ENCODE results near the gene SLF1. TPM values are rescaled to one million over a fixed set of nuclear protein-coding genes. Genes with fewer than 3 reads are reported as not detected.

The SLF1 gene
- total and polyA plus RNA-seq, 9 of the 15 experiments (the other 6 are each of a cell fraction or from before 2014, with no cell fraction given), result 9.8 to 31.1 (median 16.3) TPM

DNA sequence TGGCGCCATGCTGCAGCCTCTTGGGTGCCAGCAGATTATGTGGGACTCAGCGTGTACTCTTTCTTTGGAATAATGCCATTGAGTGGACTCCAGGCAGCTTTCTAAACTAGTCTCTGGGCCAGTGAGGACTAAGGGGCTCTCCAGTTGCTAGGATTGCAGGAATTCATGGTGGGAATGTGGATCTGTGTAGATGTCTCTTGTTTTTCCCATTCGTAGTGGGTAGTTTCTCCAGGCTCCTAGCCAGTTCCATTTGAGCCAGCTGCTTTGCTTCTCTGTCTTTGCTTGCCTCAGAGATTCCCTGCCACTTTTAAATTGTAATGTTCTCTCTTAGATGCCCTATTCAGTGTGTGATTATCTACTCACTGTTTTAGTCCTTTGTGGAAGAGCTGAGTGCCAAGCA lies 42.6 kb downstream of the SLF1 start:
- BruUV-seq (replicated peaks), result no TSS peak

GRCh38 chr5:94667937-94668336 lies 49.5 kb downstream of the SLF1 start:
- H3K27me3 ChIP-seq (ENCODE audit: control insufficient read depth in 2 of 2, insufficient read depth in 2 of 2, low read length in 2 of 2), result no peaks in the 10 kb centered on the region
- WGBS (ENCODE audit: insufficient coverage, low coverage, missing lambda C conversion rate), result 70% methylated on average over 3 of the region's 3 CpGs

More for the DNA sequence above, 42.6 kb downstream of the SLF1 start:
- Histone ChIP-seq H3K4me1 (replicated peaks in 1 of 2; ENCODE audit: control insufficient read depth in 2 of 2, insufficient read depth in 2 of 2, low read length in 2 of 2) (no peaks in the 10 kb centered on the region), H3K9me3 (replicated peaks; ENCODE audit: control insufficient read depth, insufficient read depth, low read depth, low read length) (peaks cover 10% of the 10 kb centered on the region), H3K36me3 (ENCODE audit: control insufficient read depth, insufficient read depth, low read length) (peaks cover 17% of the 10 kb centered on the region; the same call in 1 of the 3 replicates), H4K20me1 (replicated peaks; ENCODE audit: control insufficient read depth, insufficient read depth, low read length) (no peaks in the 10 kb centered on the region), H3K9me1 (ENCODE audit: control insufficient read depth, insufficient read depth, low read length) (no peaks in the 10 kb centered on the region), H3K4me3 (no peak overlapping the region), H3K27me3 (ENCODE audit: control insufficient read depth in 2 of 2, insufficient read depth in 2 of 2, low read length in 2 of 2) (no peaks in the 10 kb centered on the region), H3K4me2 (ENCODE audit: insufficient read depth, low read length) (no peak overlapping the region), H3K79me2 (ENCODE audit: control insufficient read depth, insufficient read depth, low read length) (peaks cover 7% of the 10 kb centered on the region; the same call in 2 of the 3 replicates), H2AFZ (ENCODE audit: low read depth, low read length) (no peak overlapping the region), H3K9ac (ENCODE audit: insufficient read depth in 1 of 2, low read depth in 2 of 2, low read length in 2 of 2) (no peak overlapping the region), H3K27ac (ENCODE audit: extremely low read depth, low read depth, low read length) (no peak overlapping the region)
- intact Hi-C loops (cut with micrococcal nuclease), result no loop called here
- POLR2A ChIA-PET, result interaction anchor here (0.6 kb wide), 1 partner anchor 163 kb away, joined by 3 read pairs; no protein-coding TSS in a partner anchor
- DNase-seq (ENCODE audit: extremely low read depth in 1 of 4, low spot score in 3 of 4) (no peak), FAIRE-seq (no peak), ATAC-seq (no peak)
- in situ Hi-C loops (cut with MboI), result no loop called here
- CTCF ChIA-PET (ENCODE audit: low intra/inter-chr PET ratio), result no interaction called here
- 92% methylated on average over 3 of the region's 3 CpGs for WGBS (ENCODE audit: insufficient coverage, low coverage, missing lambda C conversion rate)
- no peak for TF ChIP-seq THAP7 (CRISPR knock-in tag; IDR thresholded peaks at IDR 0.05)
- TF ChIP-seq POLR3A (IDR thresholded peaks at IDR 0.05; ENCODE audit: borderline replicate concordance, extremely low read depth, insufficient read depth, insufficient read length), result no peak
- TF ChIP-seq EP300 (IDR thresholded peaks at IDR 0.05; ENCODE audit: low read length), result no peak
- TF ChIP-seq ZNF12 (CRISPR knock-in tag; IDR thresholded peaks at IDR 0.05), result no peak

More at GRCh38 chr5:94667937-94668336, 49.5 kb downstream of the SLF1 start:
- no peaks in the 10 kb centered on the region for H3K9me3 ChIP-seq (replicated peaks; ENCODE audit: control insufficient read depth, insufficient read depth, low read depth, low read length)
- TF ChIP-seq, protein P1, sequence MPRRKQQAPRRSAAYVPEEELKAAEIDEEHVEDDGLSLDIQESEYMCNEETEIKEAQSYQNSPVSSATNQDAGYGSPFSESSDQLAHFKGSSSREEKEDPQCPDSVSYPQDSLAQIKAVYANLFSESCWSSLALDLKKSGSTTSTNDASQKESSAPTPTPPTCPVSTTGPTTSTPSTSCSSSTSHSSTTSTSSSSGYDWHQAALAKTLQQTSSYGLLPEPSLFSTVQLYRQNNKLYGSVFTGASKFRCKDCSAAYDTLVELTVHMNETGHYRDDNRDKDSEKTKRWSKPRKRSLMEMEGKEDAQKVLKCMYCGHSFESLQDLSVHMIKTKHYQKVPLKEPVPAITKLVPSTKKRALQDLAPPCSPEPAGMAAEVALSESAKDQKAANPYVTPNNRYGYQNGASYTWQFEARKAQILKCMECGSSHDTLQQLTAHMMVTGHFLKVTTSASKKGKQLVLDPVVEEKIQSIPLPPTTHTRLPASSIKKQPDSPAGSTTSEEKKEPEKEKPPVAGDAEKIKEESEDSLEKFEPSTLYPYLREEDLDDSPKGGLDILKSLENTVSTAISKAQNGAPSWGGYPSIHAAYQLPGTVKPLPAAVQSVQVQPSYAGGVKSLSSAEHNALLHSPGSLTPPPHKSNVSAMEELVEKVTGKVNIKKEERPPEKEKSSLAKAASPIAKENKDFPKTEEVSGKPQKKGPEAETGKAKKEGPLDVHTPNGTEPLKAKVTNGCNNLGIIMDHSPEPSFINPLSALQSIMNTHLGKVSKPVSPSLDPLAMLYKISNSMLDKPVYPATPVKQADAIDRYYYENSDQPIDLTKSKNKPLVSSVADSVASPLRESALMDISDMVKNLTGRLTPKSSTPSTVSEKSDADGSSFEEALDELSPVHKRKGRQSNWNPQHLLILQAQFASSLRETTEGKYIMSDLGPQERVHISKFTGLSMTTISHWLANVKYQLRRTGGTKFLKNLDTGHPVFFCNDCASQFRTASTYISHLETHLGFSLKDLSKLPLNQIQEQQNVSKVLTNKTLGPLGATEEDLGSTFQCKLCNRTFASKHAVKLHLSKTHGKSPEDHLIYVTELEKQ (CRISPR knock-in tag; IDR thresholded peaks at IDR 0.05), result no peak
- no peak for TF ChIP-seq BRD9 (IDR thresholded peaks at IDR 0.05; ENCODE audit: low read depth, partially characterized antibody)
- no peak for TF ChIP-seq CLOCK (CRISPR knock-in tag; IDR thresholded peaks at IDR 0.05; ENCODE audit: borderline replicate concordance)
- TF ChIP-seq SIRT6 (IDR thresholded peaks at IDR 0.05; ENCODE audit: low read depth, low read length), result no peak
- TF ChIP-seq ZKSCAN1 (IDR thresholded peaks at IDR 0.05; ENCODE audit: low read depth, low read length), result no peak
- H3K27ac ChIP-seq (ENCODE audit: extremely low read depth, low read depth, low read length), result no peak overlapping the region
- H2AFZ ChIP-seq (ENCODE audit: low read depth, low read length), result no peak overlapping the region
- H3K4me2 ChIP-seq (ENCODE audit: insufficient read depth, low read length), result no peak overlapping the region
- H3K79me2 ChIP-seq (ENCODE audit: control insufficient read depth, insufficient read depth, low read length), result no peaks in the 10 kb centered on the region
- ChIA-PET CTCF (ENCODE audit: low intra/inter-chr PET ratio) (no interaction called here), POLR2A (no interaction called here)
- H3K9me1 ChIP-seq (ENCODE audit: control insufficient read depth, insufficient read depth, low read length), result no peaks in the 10 kb centered on the region
- intact Hi-C loops (cut with micrococcal nuclease), result no loop called here
- DNase-seq (ENCODE audit: extremely low read depth in 1 of 4, low spot score in 3 of 4) (no peak), ATAC-seq (no peak), FAIRE-seq (no peak)
- no TSS peak for BruUV-seq (replicated peaks)
- no peak overlapping the region for H3K9ac ChIP-seq (ENCODE audit: insufficient read depth in 1 of 2, low read depth in 2 of 2, low read length in 2 of 2)
- no peaks in the 10 kb centered on the region for H3K4me1 ChIP-seq (replicated peaks in 1 of 2; ENCODE audit: control insufficient read depth in 2 of 2, insufficient read depth in 2 of 2, low read length in 2 of 2)
- peaks cover 8% of the 10 kb centered on the region; the same call in 1 of the 3 replicates for H3K36me3 ChIP-seq (ENCODE audit: control insufficient read depth, insufficient read depth, low read length)
- H4K20me1 ChIP-seq (replicated peaks; ENCODE audit: control insufficient read depth, insufficient read depth, low read length), result no peaks in the 10 kb centered on the region
- in situ Hi-C loops (cut with MboI), result no loop called here
- no peak overlapping the region for H3K4me3 ChIP-seq

Data from K562 (cell line).